SK-N-SH (cell line): ENCODE measurements around the gene APBA2. TPM values are rescaled to one million over a fixed set of nuclear protein-coding genes. Genes with fewer than 3 reads are reported as not detected.

Source experiments
- CTCF ChIA-PET: fragments of 300-600, 350-600 bp; formaldehyde crosslinking; extraction: SDS; loops from one replicate; lab custom pipeline; 2021; lab: Yijun Ruan, JAX
- POLR2A ChIA-PET: fragments of 350-600 bp; sonication (Branson Sonifier 250); formaldehyde crosslinking; extraction: SDS; loops from one replicate; lab custom pipeline; 2020; ENCODE audit warnings: antibody characterized with exemption, inconsistent platforms; lab: Yijun Ruan, JAX
- DNase-seq: peaks from one replicate; pipeline ENCODE4 v3.0.0; 2012
- H2AFZ ChIP-seq: fragments of 200-600 bp; sonication (generic); 2 replicates; pipeline ENCODE4 v1.8.1; 2016; ENCODE audit warnings: antibody characterized with exemption, mild to moderate bottlenecking, low read depth
- H3F3A ChIP-seq: fragments of 200-600 bp; sonication (generic); replicated peaks from 2 replicates; pipeline ENCODE3; 2016; ENCODE audit warnings: antibody characterized with exemption, mild to moderate bottlenecking; ENCODE audit not compliant: insufficient read depth
- H3K27ac ChIP-seq, 2 experiments: fragments of 200-500 bp in 1 of 2; fragments of 200-600 bp in 1 of 2; sonication (Bioruptor generic) in 1 of 2; sonication (generic), shearing (Covaris generic) in 1 of 2; 2 replicates each; pipeline versions ENCODE4 v1.5.1 to v1.6.1; 2014 to 2016; ENCODE audit warnings: low read depth in 2 of 2, inconsistent platforms in 1 of 2, low read length in 1 of 2, mild to moderate bottlenecking in 1 of 2, mixed read lengths in 1 of 2
- H3K27me3 ChIP-seq: fragments of 200-600 bp; sonication (generic), shearing (Covaris generic); 2 replicates; pipeline ENCODE4 v1.6.1; 2016; ENCODE audit warnings: mixed run types; ENCODE audit not compliant: insufficient read depth
- H3K36me3 ChIP-seq, 2 experiments: fragments of 200-500 bp in 1 of 2; fragments of 200-600 bp in 1 of 2; sonication (Bioruptor generic) in 1 of 2; sonication (generic) in 1 of 2; replicated peaks in 1 of 2; 2 replicates each; pipeline versions ENCODE3 to v1.5.1; 2014 to 2016; ENCODE audit warnings: low read length in 1 of 2, mild to moderate bottlenecking in 1 of 2; ENCODE audit not compliant: insufficient read depth in 2 of 2, control insufficient read depth in 1 of 2
- H3K4me1 ChIP-seq, 2 experiments: fragments of 200-500 bp in 1 of 2; fragments of 200-600 bp in 1 of 2; sonication (Bioruptor generic) in 1 of 2; sonication (generic), shearing (Covaris generic) in 1 of 2; 2 replicates each; pipeline versions ENCODE4 v1.5.1 to v1.6.1; 2014 to 2016; ENCODE audit warnings: low read depth in 1 of 2, low read length in 1 of 2, mixed run types in 1 of 2; ENCODE audit not compliant: insufficient read depth in 2 of 2, control insufficient read depth in 1 of 2
- H3K4me2 ChIP-seq: fragments of 200-600 bp; sonication (generic), shearing (Covaris generic); 2 replicates; pipeline ENCODE4 v1.6.1; 2017; ENCODE audit warnings: mixed run types
- H3K4me3 ChIP-seq, 2 experiments: fragments of 200-500 bp in 1 of 2; fragments of 200-600 bp in 1 of 2; sonication (Bioruptor generic) in 1 of 2; sonication (generic), shearing (Covaris generic) in 1 of 2; 2 replicates each; pipeline versions ENCODE4 v1.5.1 to v1.8.1; 2014 to 2016; ENCODE audit warnings: low read depth in 2 of 2, inconsistent platforms in 1 of 2, low read length in 1 of 2, mild to moderate bottlenecking in 1 of 2, mixed read lengths in 1 of 2, moderate library complexity in 1 of 2
- H3K79me2 ChIP-seq: fragments of 200-600 bp; sonication (generic); 2 replicates; pipeline ENCODE4 v1.8.1; 2017; ENCODE audit warnings: mild to moderate bottlenecking; ENCODE audit not compliant: insufficient read depth
- H3K9ac ChIP-seq: fragments of 200-600 bp; sonication (generic); 2 replicates; pipeline ENCODE4 v1.6.1; 2017; ENCODE audit warnings: mixed run types
- H3K9me2 ChIP-seq: fragments of 200-600 bp; sonication (generic); 2 replicates; pipeline ENCODE4 v1.6.1; 2017; ENCODE audit warnings: mixed run types
- H3K9me3 ChIP-seq: fragments of 200-600 bp; sonication (generic); 2 replicates; pipeline ENCODE4 v1.6.1; 2017; ENCODE audit warnings: mixed run types, mild to moderate bottlenecking, moderate library complexity
- H4K20me1 ChIP-seq: fragments of 200-600 bp; sonication (generic); 2 replicates; pipeline ENCODE4 v1.6.1; 2017; ENCODE audit warnings: mild to moderate bottlenecking, mixed run types; ENCODE audit not compliant: insufficient read depth
- CHD2 ChIP-seq: fragments of 150-350 bp; IDR thresholded peaks from 2 replicates; pipeline ENCODE4 v1.6.1; 2018; ENCODE audit warnings: low read length; ENCODE audit not compliant: partially characterized antibody
- FOXJ3 ChIP-seq: sonication (generic); formaldehyde crosslinking; IDR thresholded peaks from 2 replicates; pipeline ENCODE4 v1.5.1; 2020; ENCODE audit warnings: mild to moderate bottlenecking, missing genetic modification reagents
- GATA2 ChIP-seq: sonication (generic); formaldehyde crosslinking; IDR thresholded peaks from 2 replicates; pipeline ENCODE4 v1.5.0; 2020; ENCODE audit warnings: mild to moderate bottlenecking, missing genetic modification reagents
- IRF3 ChIP-seq: fragments of 150-350 bp; IDR thresholded peaks from 2 replicates; pipeline ENCODE4 v1.6.1; 2016; ENCODE audit warnings: mild to moderate bottlenecking, low read depth, low read length
- JUND ChIP-seq: IDR thresholded peaks from 2 replicates; pipeline ENCODE4 v1.4.0; 2012
- MXI1 ChIP-seq: IDR thresholded peaks from 2 replicates; pipeline ENCODE4 v1.6.1; 2012; ENCODE audit warnings: mild to moderate bottlenecking, low read depth, low read length, improper control_type of control experiment
- NFIC ChIP-seq: IDR thresholded peaks from 2 replicates; pipeline ENCODE4 v1.4.0; 2012; ENCODE audit warnings: borderline replicate concordance
- NRF1 ChIP-seq: IDR thresholded peaks from 2 replicates; pipeline ENCODE4 v1.6.1; 2012; ENCODE audit warnings: low read depth, mild to moderate bottlenecking, low read length
- POLR2AphosphoS5 ChIP-seq: IDR thresholded peaks from 2 replicates; pipeline ENCODE4 v1.6.1; 2012; ENCODE audit warnings: low read depth, low read length
- TCF12 ChIP-seq: IDR thresholded peaks from 2 replicates; pipeline ENCODE4 v1.4.0; 2012
- whole genome bisulfite sequencing: methylation state at CpG from one replicate; pipeline ENCODE4 v1.1.6; 2017; ENCODE audit warnings: low lambda C conversion rate; 5-methylcytosine and 5-hydroxymethylcytosine counted together
- polyA plus RNA-seq, 3 experiments: library from polyadenylated mRNA; depleted of rRNA; stranded (reverse); fragments of >200 nt; gene quantifications; 2 replicates each; pipeline ENCODE4 v1.2.3, GENCODE V29; 2012
- TF ChIP-seq, protein P1 (sequence below): fragments of 150-350 bp; IDR thresholded peaks from 2 replicates; pipeline ENCODE4 v1.6.1; 2017; ENCODE audit warnings: antibody characterized with exemption, low read length, low read depth, borderline replicate concordance
- TF ChIP-seq, protein P2 (sequence below): IDR thresholded peaks from 2 replicates; pipeline ENCODE4 v1.4.0; 2012; ENCODE audit warnings: low read depth, borderline replicate concordance
- TF ChIP-seq, protein P3 (sequence below): IDR thresholded peaks from 2 replicates; pipeline ENCODE4 v1.4.0; 2012; ENCODE audit warnings: low read depth
- TF ChIP-seq, protein P4 (sequence below): IDR thresholded peaks from 2 replicates; pipeline ENCODE4; 2012

Gene APBA2
- polyA plus RNA-seq, 1 of the 3 experiments (the other 2 are of a cell fraction): 12.7 TPM

DNA sequence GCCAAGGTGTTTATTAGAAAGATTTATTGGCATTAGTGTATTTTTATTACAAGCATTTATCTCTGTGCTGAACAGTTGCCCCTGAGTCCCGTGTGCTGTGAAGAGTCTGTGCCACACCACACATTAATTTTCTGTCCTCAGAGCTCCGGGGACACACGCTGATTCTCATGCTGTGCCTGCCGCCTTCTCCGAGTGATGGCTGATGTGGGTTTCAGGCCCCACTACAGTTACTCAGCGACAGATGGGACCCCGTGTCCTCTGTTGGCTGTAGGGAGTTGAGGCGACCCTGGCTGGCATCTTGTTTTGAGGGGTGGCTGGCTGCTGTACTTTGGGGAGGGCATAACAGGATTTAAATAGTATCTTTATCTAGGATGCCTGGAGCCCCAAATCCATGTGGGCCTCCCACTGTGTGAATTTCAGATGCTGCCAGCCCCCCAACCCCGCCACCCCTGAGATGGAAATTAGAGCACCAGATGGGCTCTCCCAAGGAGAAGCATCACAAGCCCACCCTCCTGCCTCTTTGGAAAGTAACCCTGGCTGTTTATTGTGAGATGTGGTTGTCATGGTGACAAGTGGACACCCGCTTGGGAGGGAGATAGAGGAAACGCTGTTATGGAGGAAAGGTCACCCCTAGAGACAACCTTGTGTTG lies 185.6 kb downstream of the APBA2 start (continued):
- TF ChIP-seq, protein P1, sequence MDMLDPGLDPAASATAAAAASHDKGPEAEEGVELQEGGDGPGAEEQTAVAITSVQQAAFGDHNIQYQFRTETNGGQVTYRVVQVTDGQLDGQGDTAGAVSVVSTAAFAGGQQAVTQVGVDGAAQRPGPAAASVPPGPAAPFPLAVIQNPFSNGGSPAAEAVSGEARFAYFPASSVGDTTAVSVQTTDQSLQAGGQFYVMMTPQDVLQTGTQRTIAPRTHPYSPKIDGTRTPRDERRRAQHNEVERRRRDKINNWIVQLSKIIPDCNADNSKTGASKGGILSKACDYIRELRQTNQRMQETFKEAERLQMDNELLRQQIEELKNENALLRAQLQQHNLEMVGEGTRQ: no peak
- TF ChIP-seq TCF12 (no peak), CHD2 (no peak)

DNA sequence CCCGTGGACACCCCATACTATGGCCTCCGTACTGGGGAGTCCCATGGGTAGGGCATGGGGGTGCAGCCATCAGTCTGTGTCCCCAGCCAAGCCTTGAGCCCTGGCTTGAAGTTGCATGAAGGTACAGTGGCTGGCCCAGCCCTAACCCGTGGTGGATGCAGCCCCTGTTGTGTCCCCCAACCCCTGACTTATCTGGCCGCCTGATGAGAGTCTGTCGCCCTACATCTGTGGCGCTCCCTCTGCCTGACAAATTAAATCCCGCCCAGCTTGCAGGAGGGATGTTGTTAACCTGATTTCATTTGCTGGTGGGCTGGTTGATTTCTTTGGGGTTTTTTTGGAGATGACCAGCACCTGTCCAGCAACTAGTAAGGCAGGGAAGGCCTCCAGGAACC lies 186.1 kb downstream of the APBA2 start:
- Histone ChIP-seq H2AFZ (no peak overlapping the region), H3K9me2 (no peaks in the 10 kb centered on the region), H3F3A (no peaks in the 10 kb centered on the region), H3K79me2 (no peaks in the 10 kb centered on the region), H3K9me3 (no peaks in the 10 kb centered on the region), H3K27ac (no peak overlapping the region), H4K20me1 (no peaks in the 10 kb centered on the region), H3K4me1 (peaks cover 0 to 18% of the 10 kb centered on the region in 2 experiments; a peak in 1 of 4 replicates), H3K4me3 (no peak overlapping the region), H3K4me2 (no peak overlapping the region), H3K27me3 (no peaks in the 10 kb centered on the region), H3K36me3 (no peaks in the 10 kb centered on the region), H3K9ac (no peak overlapping the region)
- WGBS: 83% methylated on average over 7 of the region's 7 CpGs
- TF ChIP-seq POLR2AphosphoS5: no peak
- TF ChIP-seq, protein P2, sequence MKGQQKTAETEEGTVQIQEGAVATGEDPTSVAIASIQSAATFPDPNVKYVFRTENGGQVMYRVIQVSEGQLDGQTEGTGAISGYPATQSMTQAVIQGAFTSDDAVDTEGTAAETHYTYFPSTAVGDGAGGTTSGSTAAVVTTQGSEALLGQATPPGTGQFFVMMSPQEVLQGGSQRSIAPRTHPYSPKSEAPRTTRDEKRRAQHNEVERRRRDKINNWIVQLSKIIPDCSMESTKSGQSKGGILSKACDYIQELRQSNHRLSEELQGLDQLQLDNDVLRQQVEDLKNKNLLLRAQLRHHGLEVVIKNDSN: no peak
- TF ChIP-seq, protein P3, sequence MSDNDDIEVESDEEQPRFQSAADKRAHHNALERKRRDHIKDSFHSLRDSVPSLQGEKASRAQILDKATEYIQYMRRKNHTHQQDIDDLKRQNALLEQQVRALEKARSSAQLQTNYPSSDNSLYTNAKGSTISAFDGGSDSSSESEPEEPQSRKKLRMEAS: no peak
- TF ChIP-seq GATA2: no peak
- no peak for TF ChIP-seq NFIC
- no peak for TF ChIP-seq NRF1
- TF ChIP-seq, protein P4, sequence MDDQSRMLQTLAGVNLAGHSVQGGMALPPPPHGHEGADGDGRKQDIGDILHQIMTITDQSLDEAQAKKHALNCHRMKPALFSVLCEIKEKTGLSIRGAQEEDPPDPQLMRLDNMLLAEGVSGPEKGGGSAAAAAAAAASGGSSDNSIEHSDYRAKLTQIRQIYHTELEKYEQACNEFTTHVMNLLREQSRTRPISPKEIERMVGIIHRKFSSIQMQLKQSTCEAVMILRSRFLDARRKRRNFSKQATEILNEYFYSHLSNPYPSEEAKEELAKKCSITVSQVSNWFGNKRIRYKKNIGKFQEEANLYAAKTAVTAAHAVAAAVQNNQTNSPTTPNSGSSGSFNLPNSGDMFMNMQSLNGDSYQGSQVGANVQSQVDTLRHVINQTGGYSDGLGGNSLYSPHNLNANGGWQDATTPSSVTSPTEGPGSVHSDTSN: no peak
- TF ChIP-seq JUND: no peak
- DNase-seq: no peak
- POLR2A ChIA-PET: no interaction called here
- CTCF ChIA-PET: interaction anchor here (1.1 to 2.5 kb wide), 2 partner anchors 18 to 30 kb away, joined by 4 to 8 read pairs; no protein-coding TSS in a partner anchor

GRCh38 chr15:29072444-29072843 lies 186.7 kb downstream of the APBA2 start:
- H3F3A ChIP-seq: no peaks in the 10 kb centered on the region
- H3K9me2 ChIP-seq: no peaks in the 10 kb centered on the region
- ChIA-PET POLR2A (no interaction called here), CTCF (no interaction called here)
- H3K79me2 ChIP-seq: no peaks in the 10 kb centered on the region
- H3K4me2 ChIP-seq: no peak overlapping the region
- no peaks in the 10 kb centered on the region for H4K20me1 ChIP-seq
- H3K36me3 ChIP-seq: no peaks in the 10 kb centered on the region
- H3K27ac ChIP-seq: no peak overlapping the region
- no peak overlapping the region for H2AFZ ChIP-seq
- H3K4me1 ChIP-seq: peaks cover 0 to 18% of the 10 kb centered on the region in 2 experiments; a peak in 1 of 4 replicates
- H3K9me3 ChIP-seq: no peaks in the 10 kb centered on the region
- WGBS: 85% methylated on average over 3 of the region's 5 CpGs
- no peak for TF ChIP-seq CHD2
- no peak for TF ChIP-seq MXI1
- TF ChIP-seq, protein P2: no peak
- TF ChIP-seq, protein P1: no peak
- TF ChIP-seq, protein P3: no peak
- no peak for TF ChIP-seq TCF12
- TF ChIP-seq FOXJ3 (CRISPR knock-in tag): no peak
- TF ChIP-seq JUND: no peak
- no peak for TF ChIP-seq IRF3
- TF ChIP-seq, all 33 proteins: peak for 0
- DNase-seq: no peak
- H3K27me3 ChIP-seq: no peaks in the 10 kb centered on the region
- no peak overlapping the region for H3K4me3 ChIP-seq
- H3K9ac ChIP-seq: no peak overlapping the region
